HL-60 (cell line): ENCODE measurements around the gene CHSY1.

ENCODE experiments used
- DNase-seq, 2 experiments: peaks; one replicate each; pipeline ENCODE4 v3.0.0-alpha.2; 2010 to 2020; ENCODE audit warnings: low read depth in 1 of 2, low spot score in 1 of 2
- H3K27ac ChIP-seq: fragments of 250-450 bp; sonication (Bioruptor Pico); replicated peaks from 2 replicates; pipeline ENCODE4 v1.5.1; 2020; ENCODE audit warnings: mild to moderate bottlenecking, moderate library complexity
- H3K27me3 ChIP-seq: fragments of 250-450 bp; sonication (Bioruptor Pico); 2 replicates; pipeline ENCODE4 v1.5.1; 2021; ENCODE audit warnings: mild to moderate bottlenecking, moderate library complexity; ENCODE audit not compliant: insufficient read depth, poor library complexity, severe bottlenecking
- H3K4me3 ChIP-seq: replicated peaks from 2 replicates; pipeline ENCODE4 v1.5.1; 2011; ENCODE audit warnings: mild to moderate bottlenecking, control low read depth, low read length; ENCODE audit not compliant: insufficient read depth
- GABPA ChIP-seq: IDR thresholded peaks from 2 replicates; pipeline ENCODE4 v1.6.1; 2012; ENCODE audit warnings: low read depth
- POLR2AphosphoS5 ChIP-seq: IDR thresholded peaks from 2 replicates; pipeline ENCODE4 v1.6.1; 2012; ENCODE audit warnings: low read depth
- SPI1 ChIP-seq: IDR thresholded peaks from 2 replicates; pipeline ENCODE4 v1.6.1; 2012; ENCODE audit warnings: low read depth, mild to moderate bottlenecking, borderline replicate concordance
- TF ChIP-seq, protein P1 (sequence below): IDR thresholded peaks from one replicate; pipeline ENCODE4 v1.5.1; 2011; ENCODE audit warnings: low read length, control low read depth, inconsistent platforms; ENCODE audit not compliant: insufficient read depth
- TF ChIP-seq, protein P2 (sequence below): IDR thresholded peaks from 2 replicates; pipeline ENCODE4 v1.6.1; 2012; ENCODE audit warnings: low read depth; ENCODE audit not compliant: insufficient replicate concordance

Gene CHSY1

DNA sequence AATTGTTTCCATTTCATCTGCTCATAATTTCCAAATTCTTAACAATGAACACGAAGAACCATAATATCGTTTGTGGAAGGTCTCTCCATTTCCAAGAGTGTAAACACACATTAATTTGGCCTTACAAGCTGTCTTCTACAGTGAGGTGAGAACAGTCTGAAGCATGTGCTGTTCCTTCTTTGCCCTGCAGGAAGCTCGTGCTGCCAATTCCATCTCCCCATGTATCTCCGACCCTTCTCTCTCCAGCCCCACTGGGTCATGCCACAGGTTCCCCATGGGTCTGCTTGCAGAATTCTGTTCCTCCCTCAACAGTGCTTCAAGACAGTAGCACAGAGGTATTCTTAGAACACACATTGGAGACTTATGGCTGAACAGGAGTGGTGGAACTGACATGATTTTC lies 70.5 kb downstream of the CHSY1 start:
- TF ChIP-seq SPI1 (no peak), POLR2AphosphoS5 (no peak), GABPA (no peak)
- TF ChIP-seq, protein P1, sequence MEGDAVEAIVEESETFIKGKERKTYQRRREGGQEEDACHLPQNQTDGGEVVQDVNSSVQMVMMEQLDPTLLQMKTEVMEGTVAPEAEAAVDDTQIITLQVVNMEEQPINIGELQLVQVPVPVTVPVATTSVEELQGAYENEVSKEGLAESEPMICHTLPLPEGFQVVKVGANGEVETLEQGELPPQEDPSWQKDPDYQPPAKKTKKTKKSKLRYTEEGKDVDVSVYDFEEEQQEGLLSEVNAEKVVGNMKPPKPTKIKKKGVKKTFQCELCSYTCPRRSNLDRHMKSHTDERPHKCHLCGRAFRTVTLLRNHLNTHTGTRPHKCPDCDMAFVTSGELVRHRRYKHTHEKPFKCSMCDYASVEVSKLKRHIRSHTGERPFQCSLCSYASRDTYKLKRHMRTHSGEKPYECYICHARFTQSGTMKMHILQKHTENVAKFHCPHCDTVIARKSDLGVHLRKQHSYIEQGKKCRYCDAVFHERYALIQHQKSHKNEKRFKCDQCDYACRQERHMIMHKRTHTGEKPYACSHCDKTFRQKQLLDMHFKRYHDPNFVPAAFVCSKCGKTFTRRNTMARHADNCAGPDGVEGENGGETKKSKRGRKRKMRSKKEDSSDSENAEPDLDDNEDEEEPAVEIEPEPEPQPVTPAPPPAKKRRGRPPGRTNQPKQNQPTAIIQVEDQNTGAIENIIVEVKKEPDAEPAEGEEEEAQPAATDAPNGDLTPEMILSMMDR = no peak
- TF ChIP-seq, protein P2, sequence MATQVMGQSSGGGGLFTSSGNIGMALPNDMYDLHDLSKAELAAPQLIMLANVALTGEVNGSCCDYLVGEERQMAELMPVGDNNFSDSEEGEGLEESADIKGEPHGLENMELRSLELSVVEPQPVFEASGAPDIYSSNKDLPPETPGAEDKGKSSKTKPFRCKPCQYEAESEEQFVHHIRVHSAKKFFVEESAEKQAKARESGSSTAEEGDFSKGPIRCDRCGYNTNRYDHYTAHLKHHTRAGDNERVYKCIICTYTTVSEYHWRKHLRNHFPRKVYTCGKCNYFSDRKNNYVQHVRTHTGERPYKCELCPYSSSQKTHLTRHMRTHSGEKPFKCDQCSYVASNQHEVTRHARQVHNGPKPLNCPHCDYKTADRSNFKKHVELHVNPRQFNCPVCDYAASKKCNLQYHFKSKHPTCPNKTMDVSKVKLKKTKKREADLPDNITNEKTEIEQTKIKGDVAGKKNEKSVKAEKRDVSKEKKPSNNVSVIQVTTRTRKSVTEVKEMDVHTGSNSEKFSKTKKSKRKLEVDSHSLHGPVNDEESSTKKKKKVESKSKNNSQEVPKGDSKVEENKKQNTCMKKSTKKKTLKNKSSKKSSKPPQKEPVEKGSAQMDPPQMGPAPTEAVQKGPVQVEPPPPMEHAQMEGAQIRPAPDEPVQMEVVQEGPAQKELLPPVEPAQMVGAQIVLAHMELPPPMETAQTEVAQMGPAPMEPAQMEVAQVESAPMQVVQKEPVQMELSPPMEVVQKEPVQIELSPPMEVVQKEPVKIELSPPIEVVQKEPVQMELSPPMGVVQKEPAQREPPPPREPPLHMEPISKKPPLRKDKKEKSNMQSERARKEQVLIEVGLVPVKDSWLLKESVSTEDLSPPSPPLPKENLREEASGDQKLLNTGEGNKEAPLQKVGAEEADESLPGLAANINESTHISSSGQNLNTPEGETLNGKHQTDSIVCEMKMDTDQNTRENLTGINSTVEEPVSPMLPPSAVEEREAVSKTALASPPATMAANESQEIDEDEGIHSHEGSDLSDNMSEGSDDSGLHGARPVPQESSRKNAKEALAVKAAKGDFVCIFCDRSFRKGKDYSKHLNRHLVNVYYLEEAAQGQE = no peak
- Histone ChIP-seq H3K27me3 (no peaks in the 10 kb centered on the region), H3K27ac (no peak overlapping the region), H3K4me3 (no peak overlapping the region)
- DNase-seq = no peak

DNA sequence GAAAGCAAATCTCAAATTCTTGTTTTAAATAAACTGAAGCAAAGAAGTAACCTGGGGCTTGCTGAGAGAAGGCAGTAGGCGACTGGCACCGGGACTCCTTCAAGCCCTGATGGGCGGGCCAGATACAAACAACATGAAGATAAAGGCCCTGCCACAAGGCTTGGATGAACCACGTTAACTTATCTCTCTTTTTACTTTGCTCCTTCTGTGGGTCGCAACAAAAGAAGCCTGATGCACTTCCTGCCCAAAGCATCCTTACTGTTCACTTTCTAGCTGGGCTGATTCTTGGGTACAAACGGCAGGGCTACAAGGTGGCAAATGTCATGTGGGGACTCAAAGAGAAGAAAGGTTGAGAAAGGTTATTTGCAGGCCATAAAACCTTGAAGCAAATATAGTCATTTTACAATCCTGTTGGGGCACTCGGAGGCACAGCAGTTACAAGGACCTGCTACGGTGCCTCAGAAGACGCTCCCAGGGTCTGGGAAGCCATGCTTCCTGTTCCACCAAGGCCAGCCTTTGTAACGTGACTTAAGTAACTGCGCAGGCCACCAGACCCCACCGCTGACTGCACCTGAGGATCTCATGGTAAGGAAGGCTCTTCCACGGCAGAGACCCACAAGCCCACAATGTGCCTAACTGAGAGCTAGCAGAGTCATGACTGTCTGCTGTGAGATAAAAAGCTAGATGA lies 71.1 kb downstream of the CHSY1 start:
- no peak for DNase-seq
- Histone ChIP-seq H3K27ac (no peak overlapping the region), H3K4me3 (no peak overlapping the region), H3K27me3 (no peaks in the 10 kb centered on the region)
- no peak for TF ChIP-seq SPI1
- TF ChIP-seq POLR2AphosphoS5 = no peak
- TF ChIP-seq GABPA = no peak
- TF ChIP-seq, protein P1 = no peak
- TF ChIP-seq, protein P2 = no peak

DNA sequence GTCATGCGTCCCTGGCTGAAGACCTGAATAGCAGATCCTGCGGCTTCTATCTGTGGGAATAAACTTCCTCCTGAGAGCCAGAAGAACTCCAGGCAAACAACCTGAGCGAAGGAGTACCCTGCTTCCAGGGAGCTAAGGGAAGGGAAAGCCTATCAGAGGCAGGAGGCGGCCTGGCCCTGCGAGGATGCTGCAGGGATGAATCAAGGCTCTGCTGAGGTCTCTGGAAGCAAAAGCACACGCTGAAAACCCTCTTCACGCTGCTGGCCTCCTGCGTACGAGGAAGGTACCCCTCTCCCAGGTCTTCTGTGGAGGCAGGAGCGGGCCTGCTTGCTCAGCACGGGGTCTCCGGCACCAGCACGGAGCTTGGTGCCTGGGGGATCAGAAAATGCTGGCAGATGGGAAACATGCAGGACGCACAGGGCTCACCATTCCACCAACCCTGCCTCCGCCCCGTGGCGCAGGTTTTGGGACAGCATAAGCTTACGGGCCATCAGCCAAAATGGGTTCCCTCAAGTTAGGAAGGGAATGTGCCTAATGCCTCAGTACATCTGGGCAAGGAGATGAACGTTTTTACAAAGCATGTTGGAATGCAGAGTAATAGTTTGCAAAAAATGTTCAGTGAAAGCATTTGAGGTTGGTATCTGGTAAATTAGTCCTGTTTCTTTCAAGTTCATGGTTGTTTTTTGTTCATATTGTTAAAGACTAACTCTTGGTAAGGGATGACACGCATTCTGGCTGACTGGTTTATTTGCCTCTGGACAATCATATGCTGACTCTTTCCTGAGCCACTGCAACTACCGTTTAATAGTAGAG lies 72.3 kb downstream of the CHSY1 start:
- Histone ChIP-seq H3K27ac (no peak overlapping the region), H3K27me3 (no peaks in the 10 kb centered on the region), H3K4me3 (no peak overlapping the region)
- no peak for DNase-seq
- TF ChIP-seq GABPA = no peak
- TF ChIP-seq POLR2AphosphoS5 = no peak
- TF ChIP-seq SPI1 = no peak
- TF ChIP-seq, protein P1 = no peak
- TF ChIP-seq, protein P2 = no peak
